ENCODE measurements around the gene SLC4A9. TPM values are rescaled to one million over a fixed set of nuclear protein-coding genes. Genes with fewer than 3 reads are reported as not detected.
"Not testable (repeated sequence)": the region's sequence is repeated elsewhere in the genome, so short reads cannot be mapped to it uniquely, and the experiment has no call there.

The SLC4A9 gene
- total RNA-seq, 1 donor from 2014 or later: 0.22 TPM

- no peak for DNase-seq (ENCODE audit: low spot score)
Measured at GRCh38 chr5:140393738-140394137, 33.7 kb downstream of the SLC4A9 start.

- DNase-seq (ENCODE audit: low spot score): no peak
Measured at GRCh38 chr5:140398379-140398811, 38.4 kb downstream of the SLC4A9 start.

GRCh38 chr5:140399979-140400729 is 40.2 kb downstream of the SLC4A9 start:
- no peak for DNase-seq (ENCODE audit: low spot score)

GRCh38 chr5:140400730-140401361 is 40.9 kb downstream of the SLC4A9 start:
- peak; percentile 92 for DNase-seq (ENCODE audit: low spot score)

- peak; percentile 98 for DNase-seq (ENCODE audit: low spot score)
Measured at GRCh38 chr5:140401362-140402257, 41.6 kb downstream of the SLC4A9 start, which contains the start of gene ANKHD1. Gene ANKHD1 (plus strand): TSS chr5:140401833. CDS start chr5:140401968, 135 bp downstream.

GRCh38 chr5:140402258-140403074 is 42.5 kb downstream of the SLC4A9 start:
- no peak for DNase-seq (ENCODE audit: low spot score)

GRCh38 chr5:140403613-140404012 is 43.6 kb downstream of the SLC4A9 start:
- DNase-seq (ENCODE audit: low spot score): no peak

- no peak for DNase-seq (ENCODE audit: low spot score)
Measured at GRCh38 chr5:140408750-140409241, 48.8 kb downstream of the SLC4A9 start.

GRCh38 chr5:140413230-140413629 is 53.2 kb downstream of the SLC4A9 start:
- DNase-seq (ENCODE audit: low spot score): no peak

- no peak for DNase-seq (ENCODE audit: low spot score)
Measured at GRCh38 chr5:140417235-140417634, 57.2 kb downstream of the SLC4A9 start.

GRCh38 chr5:140418862-140419520 is 59.0 kb downstream of the SLC4A9 start:
- no peak for DNase-seq (ENCODE audit: low spot score)

GRCh38 chr5:140420226-140420570 is 60.2 kb downstream of the SLC4A9 start:
- DNase-seq (ENCODE audit: low spot score): no peak

- no peak for DNase-seq (ENCODE audit: low spot score)
Measured at GRCh38 chr5:140420665-140421361, 60.8 kb downstream of the SLC4A9 start.

- not testable (repeated sequence) for DNase-seq (ENCODE audit: low spot score)
Measured at GRCh38 chr5:140421375-140421774, 61.4 kb downstream of the SLC4A9 start.

- no peak for DNase-seq (ENCODE audit: low spot score)
Measured at GRCh38 chr5:140423609-140424008, 63.6 kb downstream of the SLC4A9 start.

- no peak for DNase-seq (ENCODE audit: low spot score)
Measured at GRCh38 chr5:140424135-140424534, 64.1 kb downstream of the SLC4A9 start.
